GM15510 (cell line): ENCODE measurements around the gene FAM174A.

Source experiments
- POLR2A ChIP-seq: IDR thresholded peaks from 3 replicates; pipeline ENCODE4 v1.6.1; 2011; ENCODE audit warnings: borderline replicate concordance; ENCODE audit not compliant: insufficient read length; ENCODE audit errors: extremely low read depth

The FAM174A gene

GRCh38 chr5:100535060-100536005 lies at the start of gene FAM174A:
Gene FAM174A (plus strand): TSS chr5:100535374. CDS start chr5:100535531, 157 bp downstream.
- TF ChIP-seq POLR2A, result peak; percentile 66

- TF ChIP-seq POLR2A, result no peak
These were observed 41.2 kb upstream of the FAM174A start for GRCh38 chr5:100493996-100494395.

- no peak for TF ChIP-seq POLR2A
These were observed 38.9 kb upstream of the FAM174A start for GRCh38 chr5:100496296-100496695.

GRCh38 chr5:100502684-100503083 lies 32.5 kb upstream of the FAM174A start:
- TF ChIP-seq POLR2A, result no peak

- TF ChIP-seq POLR2A, result no peak
These were observed 29.0 kb upstream of the FAM174A start for GRCh38 chr5:100505984-100506670.

- no peak for TF ChIP-seq POLR2A
These were observed 18.9 kb upstream of the FAM174A start for GRCh38 chr5:100516285-100516684.

- TF ChIP-seq POLR2A, result no peak
These were observed 17.7 kb upstream of the FAM174A start for GRCh38 chr5:100517301-100517974.

- no peak for TF ChIP-seq POLR2A
These were observed 16.8 kb upstream of the FAM174A start for GRCh38 chr5:100518377-100518776.

GRCh38 chr5:100519075-100519474 lies 16.1 kb upstream of the FAM174A start:
- TF ChIP-seq POLR2A, result no peak

GRCh38 chr5:100520348-100520747 lies 14.8 kb upstream of the FAM174A start:
- TF ChIP-seq POLR2A, result no peak

GRCh38 chr5:100537946-100538345 lies 2.8 kb downstream of the FAM174A start:
- no peak for TF ChIP-seq POLR2A

GRCh38 chr5:100539519-100539918 lies 4.3 kb downstream of the FAM174A start:
- no peak for TF ChIP-seq POLR2A

GRCh38 chr5:100542086-100542485 lies 6.9 kb downstream of the FAM174A start:
- no peak for TF ChIP-seq POLR2A

- TF ChIP-seq POLR2A, result no peak
These were observed 10.8 kb downstream of the FAM174A start for GRCh38 chr5:100546001-100546400.

- TF ChIP-seq POLR2A, result no peak
These were observed 15.4 kb downstream of the FAM174A start for GRCh38 chr5:100550531-100551051.
